Osteoblast (primary cell): ENCODE data around the gene DUS2. TPM values are rescaled to one million over a fixed set of nuclear protein-coding genes. Genes with fewer than 3 reads are reported as not detected.
"Not testable (repeated sequence)": the region's sequence is repeated elsewhere in the genome, so short reads cannot be mapped to it uniquely, and the experiment has no call there.

Source experiments
- DNase-seq: peaks from one replicate; pipeline ENCODE4 v3.0.0; 2011; ENCODE audit warnings: low spot score, mixed read lengths; ENCODE audit not compliant: insufficient read length; ENCODE audit errors: missing footprints
- H2AFZ ChIP-seq: 2 replicates; pipeline ENCODE4 v1.6.0; 2011; ENCODE audit warnings: mild to moderate bottlenecking, low read length
- H3K27ac ChIP-seq: 2 replicates; pipeline ENCODE4 v1.5.1; 2011; ENCODE audit warnings: mild to moderate bottlenecking, low read depth, low read length, moderate library complexity
- H3K27me3 ChIP-seq: 2 replicates; pipeline ENCODE4 v1.6.0; 2012; ENCODE audit warnings: mild to moderate bottlenecking, control low read depth, inconsistent platforms, low read length, moderate library complexity; ENCODE audit not compliant: insufficient read depth
- H3K36me3 ChIP-seq: 2 replicates; pipeline ENCODE4 v1.5.1; 2011; ENCODE audit warnings: mild to moderate bottlenecking, low read length, control low read depth, moderate library complexity; ENCODE audit not compliant: insufficient read depth
- H3K4me1 ChIP-seq: 2 replicates; pipeline ENCODE4 v1.5.1; 2011; ENCODE audit warnings: mild to moderate bottlenecking, low read length, control low read depth, moderate library complexity; ENCODE audit not compliant: insufficient read depth
- H3K4me2 ChIP-seq: 2 replicates; pipeline ENCODE4 v1.6.0; 2011; ENCODE audit warnings: mild to moderate bottlenecking, low read length; ENCODE audit not compliant: insufficient read depth
- H3K4me3 ChIP-seq: fragments of 200-600 bp; sonication (generic); 3 replicates; pipeline ENCODE4 v1.5.1; 2012; ENCODE audit warnings: mild to moderate bottlenecking, low read length, inconsistent platforms; ENCODE audit not compliant: insufficient read depth
- H3K79me2 ChIP-seq: 2 replicates; pipeline ENCODE4 v1.6.0; 2012; ENCODE audit warnings: mild to moderate bottlenecking, low read length, control low read depth, inconsistent platforms; ENCODE audit not compliant: insufficient read depth
- H3K9me3 ChIP-seq: 2 replicates; pipeline ENCODE4 v1.5.1; 2011; ENCODE audit warnings: low read depth, low read length, control low read depth
- H4K20me1 ChIP-seq: 2 replicates; pipeline ENCODE4 v1.6.0; 2012; ENCODE audit warnings: mild to moderate bottlenecking, low read length, control low read depth; ENCODE audit not compliant: insufficient read depth
- CTCF ChIP-seq: IDR thresholded peaks from 2 replicates; pipeline ENCODE4 v1.5.1; 2011; ENCODE audit warnings: mild to moderate bottlenecking, low read depth, low read length, moderate library complexity; ENCODE audit errors: extremely low read depth
- total RNA-seq: library from RNA; depleted of rRNA; stranded (reverse); fragments of >200 nt; gene quantifications from 2 replicates; pipeline ENCODE4 v1.2.3, GENCODE V29; 2012

Gene DUS2
- total RNA-seq, 1 donor: 8.7 TPM

GRCh38 chr16:67995423-67995822, 27.7 kb upstream of the DUS2 start:
- Histone ChIP-seq H2AFZ (no peak overlapping the region), H3K79me2 (no peaks in the 10 kb centered on the region), H3K4me2 (no peak overlapping the region), H3K27me3 (no peaks in the 10 kb centered on the region), H3K27ac (no peak overlapping the region), H4K20me1 (no peaks in the 10 kb centered on the region), H3K36me3 (no peaks in the 10 kb centered on the region), H3K9me3 (no peaks in the 10 kb centered on the region), H3K4me1 (peaks cover 5% of the 10 kb centered on the region), H3K4me3 (no peak overlapping the region)
- DNase-seq: peak; percentile 34
- no peak for TF ChIP-seq CTCF

GRCh38 chr16:67996666-67997065, 26.4 kb upstream of the DUS2 start:
- H3K4me1 ChIP-seq: peaks cover 5% of the 10 kb centered on the region
- no peak overlapping the region for H3K4me2 ChIP-seq
- no peaks in the 10 kb centered on the region for H3K9me3 ChIP-seq
- H3K4me3 ChIP-seq: no peak overlapping the region
- no peak for TF ChIP-seq CTCF
- H2AFZ ChIP-seq: no peak overlapping the region
- H3K79me2 ChIP-seq: no peaks in the 10 kb centered on the region
- no peaks in the 10 kb centered on the region for H3K27me3 ChIP-seq
- H4K20me1 ChIP-seq: no peaks in the 10 kb centered on the region
- no peak overlapping the region for H3K27ac ChIP-seq
- H3K36me3 ChIP-seq: no peaks in the 10 kb centered on the region
- DNase-seq: peak; percentile 0

- not testable (repeated sequence) for H3K9me3 ChIP-seq, H3K79me2 ChIP-seq, H3K4me3 ChIP-seq, H3K36me3 ChIP-seq, DNase-seq, H3K27me3 ChIP-seq, H3K4me2 ChIP-seq, H3K27ac ChIP-seq, H4K20me1 ChIP-seq, H2AFZ ChIP-seq
- H3K4me1 ChIP-seq: peaks cover 11% of the 10 kb centered on the region
These were observed 24.8 kb upstream of the DUS2 start for GRCh38 chr16:67998231-67998778.

GRCh38 chr16:67998779-67999688, 24.1 kb upstream of the DUS2 start, which contains the start of gene DPEP2:
Gene DPEP2 (minus strand): TSS chr16:67999484. CDS start chr16:67993212, 6,272 bp downstream.
- H3K4me3 ChIP-seq, H2AFZ ChIP-seq, H3K4me1 ChIP-seq, H3K27me3 ChIP-seq, H3K9me3 ChIP-seq, H4K20me1 ChIP-seq, H3K79me2 ChIP-seq, H3K36me3 ChIP-seq, H3K27ac ChIP-seq, H3K4me2 ChIP-seq, DNase-seq: not testable (repeated sequence)

- Histone ChIP-seq H3K4me3 (no peak overlapping the region), H2AFZ (no peak overlapping the region), H3K27me3 (no peaks in the 10 kb centered on the region), H3K79me2 (no peaks in the 10 kb centered on the region), H3K9me3 (no peaks in the 10 kb centered on the region), H3K36me3 (no peaks in the 10 kb centered on the region), H3K27ac (no peak overlapping the region), H3K4me2 (no peak overlapping the region), H3K4me1 (peaks cover 7% of the 10 kb centered on the region), H4K20me1 (no peaks in the 10 kb centered on the region)
- TF ChIP-seq CTCF: no peak
- DNase-seq: peak; percentile 4
These were observed 23.1 kb upstream of the DUS2 start for GRCh38 chr16:67999985-68000384.
